MM.1S (cell line): ENCODE data around the gene RANBP10.

ENCODE experiments used
- CTCF ChIP-seq: fragments of 300-600 bp; sonication (generic); IDR thresholded peaks from 2 replicates; pipeline ENCODE4 v1.5.1; 2016; ENCODE audit warnings: antibody characterized with exemption, low read length, mixed read lengths
- EZH2 ChIP-seq: fragments of 300-600 bp; sonication (generic); optimal IDR thresholded peaks from 2 replicates; pipeline ENCODE3; 2017; ENCODE audit warnings: low read depth, mild to moderate bottlenecking, antibody characterized with exemption, low read length, mixed read lengths

- no peak for TF ChIP-seq CTCF
- no peak for TF ChIP-seq EZH2
Measured at GRCh38 chr16:67716097-67716496, 90.3 kb downstream of the RANBP10 start.
